HepG2 (cell line): Measurements from ENCODE around the gene SLC9A8. TPM values are rescaled to one million over a fixed set of nuclear protein-coding genes. Genes with fewer than 3 reads are reported as not detected.

Experiments used
- FIP1L1 ChIP-seq: fragments of 200-400 bp; formaldehyde crosslinking; IDR thresholded peaks from 2 replicates; pipeline ENCODE4 v1.6.1; 2018; ENCODE audit warnings: low read depth, mild to moderate bottlenecking, low read length, moderate library complexity, borderline replicate concordance; ENCODE audit not compliant: insufficient read depth
- FOSL2 ChIP-seq: sonication (generic); formaldehyde crosslinking; IDR thresholded peaks from 2 replicates; pipeline ENCODE4 v1.4.0; 2020; ENCODE audit warnings: missing genetic modification reagents
- HDAC2 ChIP-seq: sonication (generic); formaldehyde crosslinking; IDR thresholded peaks from 2 replicates; pipeline ENCODE4 v1.4.0; 2020; ENCODE audit warnings: missing genetic modification reagents
- HMGA1 ChIP-seq: sonication (generic); formaldehyde crosslinking; conservative IDR thresholded peaks from 2 replicates; pipeline ENCODE4 v1.4.0; 2020; ENCODE audit warnings: missing genetic modification reagents
- HNRNPH1 ChIP-seq: fragments of 200-400 bp; formaldehyde crosslinking; optimal IDR thresholded peaks from 2 replicates; pipeline ENCODE3; 2017; ENCODE audit warnings: mild to moderate bottlenecking, low read depth, low read length
- KDM5B ChIP-seq: sonication (generic); formaldehyde crosslinking; IDR thresholded peaks from 2 replicates; pipeline ENCODE4 v1.4.0; 2020; ENCODE audit warnings: missing genetic modification reagents, mild to moderate bottlenecking, borderline replicate concordance
- NFYB ChIP-seq: sonication (generic); formaldehyde crosslinking; IDR thresholded peaks from 2 replicates; pipeline ENCODE4 v1.4.0; 2020; ENCODE audit warnings: missing genetic modification reagents
- PREB ChIP-seq: sonication (generic); formaldehyde crosslinking; IDR thresholded peaks from 2 replicates; pipeline ENCODE4 v1.4.0; 2020; ENCODE audit warnings: missing genetic modification reagents
- PRPF4 ChIP-seq: fragments of 200-400 bp; formaldehyde crosslinking; IDR thresholded peaks from 2 replicates; pipeline ENCODE4 v1.6.1; 2016; ENCODE audit warnings: low read length, low read depth; ENCODE audit not compliant: poor library complexity, severe bottlenecking
- SOX6 ChIP-seq, 2 experiments: fragments of 450-650 bp in 1 of 2; sonication (generic) in 1 of 2; formaldehyde crosslinking in 1 of 2; IDR thresholded peaks; 2 replicates each; pipeline versions ENCODE4 v1.4.0 to v1.6.1; 2017 to 2020; ENCODE audit warnings: antibody characterized with exemption in 1 of 2, mild to moderate bottlenecking in 1 of 2, missing genetic modification reagents in 1 of 2
- TAF1 ChIP-seq: sonication (generic); formaldehyde crosslinking; IDR thresholded peaks from 2 replicates; pipeline ENCODE4 v1.4.0; 2020; ENCODE audit warnings: missing genetic modification reagents
- U2AF1 ChIP-seq: fragments of 200-400 bp; formaldehyde crosslinking; optimal IDR thresholded peaks from 2 replicates; pipeline ENCODE3; 2017; ENCODE audit warnings: mild to moderate bottlenecking, low read depth, low read length
- ZBTB4 ChIP-seq: sonication (generic); formaldehyde crosslinking; IDR thresholded peaks from 2 replicates; pipeline ENCODE4 v1.4.0; 2020; ENCODE audit warnings: missing genetic modification reagents, mild to moderate bottlenecking, borderline replicate concordance
- ZBTB44 ChIP-seq: sonication (generic); formaldehyde crosslinking; IDR thresholded peaks from 2 replicates; pipeline ENCODE4 v1.4.0; 2020; ENCODE audit warnings: missing genetic modification reagents
- ZHX1 ChIP-seq: sonication (generic); formaldehyde crosslinking; IDR thresholded peaks from 2 replicates; pipeline ENCODE4 v1.8.1; 2022; ENCODE audit warnings: low read depth, mild to moderate bottlenecking, missing genetic modification reagents
- ZNF333 ChIP-seq: sonication (generic); formaldehyde crosslinking; IDR thresholded peaks from 2 replicates; pipeline ENCODE4 v1.4.0; 2020; ENCODE audit warnings: mild to moderate bottlenecking, missing genetic modification reagents, borderline replicate concordance
- ZNF430 ChIP-seq: sonication (generic); formaldehyde crosslinking; IDR thresholded peaks from 2 replicates; pipeline ENCODE4 v1.9.0; 2021; ENCODE audit warnings: mild to moderate bottlenecking, missing genetic modification reagents
- ZNF550 ChIP-seq: sonication (generic); formaldehyde crosslinking; IDR thresholded peaks from 2 replicates; pipeline ENCODE4 v1.4.0; 2020; ENCODE audit warnings: mild to moderate bottlenecking, missing genetic modification reagents, borderline replicate concordance
- ZSCAN31 ChIP-seq: sonication (generic); formaldehyde crosslinking; IDR thresholded peaks from 2 replicates; pipeline ENCODE4 v1.5.0; 2020; ENCODE audit warnings: low read depth, mild to moderate bottlenecking, missing genetic modification reagents
- polyA plus RNA-seq, 8 experiments: library from polyadenylated mRNA; depleted of rRNA in 3 of 8; stranded (reverse) in 7 of 8; unstranded in 1 of 8; fragments of >200 nt; fragmentation: Illumina TruSeq in 4 of 8; extraction: Trizol in 4 of 8; gene quantifications; 2 replicates each; pipeline versions ENCODE4 v1.2.1 to v1.2.3, GENCODE V29; 2011 to 2016; ENCODE audit warnings: low read depth in 4 of 8, missing spikeins in 1 of 8, mixed read lengths in 1 of 8; ENCODE audit not compliant: insufficient read depth in 1 of 8
- total RNA-seq, 5 experiments: library from RNA; depleted of rRNA; stranded (reverse); fragments of >200 nt; fragmentation: Illumina TruSeq; extraction: Trizol; gene quantifications; 2 replicates each; pipeline ENCODE4 v1.2.3, GENCODE V29; 2016; ENCODE audit warnings: low read depth in 1 of 5

The SLC9A8 gene
- total and polyA plus RNA-seq, 2 of the 13 experiments (the other 11 are each of a cell fraction or from before 2014, with no cell fraction given): 4.1 to 7.4 TPM

- TF ChIP-seq HMGA1 (CRISPR knock-in tag) (no peak), KDM5B (peak; percentile 88; the same call in 1 of the 2 replicates), HNRNPH1 (no peak), PRPF4 (no peak), SOX6 (IDR thresholded peaks at IDR 0.05) (no peak), SOX6 (CRISPR knock-in tag; IDR thresholded peaks at IDR 0.05) (peak; percentile 40; the same call in 1 of the 2 replicates), ZBTB44 (peak; percentile 91; the same call in 1 of the 2 replicates), ZSCAN31 (no peak; the same call in 1 of the 2 replicates), PREB (CRISPR knock-in tag) (no peak; the same call in 1 of the 2 replicates), HDAC2 (CRISPR knock-in tag) (no peak; the same call in none of the 2 replicates), TAF1 (CRISPR knock-in tag) (peak; percentile 98), U2AF1 (no peak), ZBTB4 (CRISPR knock-in tag) (no peak), FIP1L1 (0 out of 2 replicates have a peak, but pooled peaks have one; percentile 41), FOSL2 (CRISPR knock-in tag) (peak; percentile 50), ZNF550 (CRISPR knock-in tag) (peak; percentile 75), NFYB (CRISPR knock-in tag) (no peak; the same call in 1 of the 2 replicates), ZNF333 (CRISPR knock-in tag) (no peak), ZHX1 (peak; percentile 92), ZNF430 (CRISPR knock-in tag) (0 out of 2 replicates have a peak, but pooled peaks have one; percentile 55)
These were observed 123.8 kb downstream of the SLC9A8 start, which contains the start of gene RNF114 (continued) for GRCh38 chr20:49936153-49937026.
